ENCODE results near the gene CARS1. TPM values are rescaled to one million over a fixed set of nuclear protein-coding genes. Genes with fewer than 3 reads are reported as not detected.

The CARS1 gene
- total RNA-seq, 1 experiment from 2014 or later, result 120 TPM

GRCh38 chr11:2964782-2965181 lies 92.4 kb downstream of the CARS1 start:
- DNase-seq (ENCODE audit: low read depth, low spot score) (no peak), ATAC-seq (no peak)
- H3K36me3 ChIP-seq (ENCODE audit: control insufficient read depth, insufficient read depth, low read length), result peaks cover 42% of the 10 kb centered on the region
- no peaks in the 10 kb centered on the region for H3K9me3 ChIP-seq (ENCODE audit: control insufficient read depth, insufficient read depth, low read depth, low read length)
- no TSS peak for BruUV-seq (replicated peaks)
- no peak for TF ChIP-seq REST (IDR thresholded peaks at IDR 0.05; ENCODE audit: insufficient read depth in 1 of 2, low read depth in 2 of 2, low read length in 1 of 2)
- no peak for TF ChIP-seq POLR2AphosphoS5 (IDR thresholded peaks at IDR 0.05; ENCODE audit: low read depth, low read length)
- no peak for TF ChIP-seq CTCF (IDR thresholded peaks at IDR 0.05)
- ChIA-PET CTCF (no interaction called here), POLR2A (no interaction called here)
- no peak overlapping the region for H3K4me3 ChIP-seq (ENCODE audit: low read depth in 2 of 2, low read length in 2 of 2)
- H3K27me3 ChIP-seq (ENCODE audit: control insufficient read depth, insufficient read depth, low read length), result no peaks in the 10 kb centered on the region
- in situ Hi-C loops (cut with HindIII; ENCODE audit: low pct_unique_long_range_greater_than_20kb, low sequenced_read_pairs) (no loop called here), intact Hi-C loops (cut with micrococcal nuclease; ENCODE audit: unreplicated experiment) (no loop called here)
- no peaks in the 10 kb centered on the region for H3K4me1 ChIP-seq (ENCODE audit: control insufficient read depth, insufficient read depth, low read length)
- no peak overlapping the region for H3K27ac ChIP-seq (ENCODE audit: low read length)

- Histone ChIP-seq H3K9me3 (ENCODE audit: control insufficient read depth, insufficient read depth, low read depth, low read length) (no peaks in the 10 kb centered on the region), H3K27me3 (ENCODE audit: control insufficient read depth, insufficient read depth, low read length) (no peaks in the 10 kb centered on the region), H3K36me3 (ENCODE audit: control insufficient read depth, insufficient read depth, low read length) (peaks cover 41% of the 10 kb centered on the region), H3K27ac (ENCODE audit: low read length) (no peak overlapping the region), H3K4me1 (ENCODE audit: control insufficient read depth, insufficient read depth, low read length) (no peaks in the 10 kb centered on the region), H3K4me3 (ENCODE audit: low read depth in 2 of 2, low read length in 2 of 2) (no peak overlapping the region)
- intact Hi-C loops (cut with micrococcal nuclease; ENCODE audit: unreplicated experiment) (no loop called here), in situ Hi-C loops (cut with HindIII; ENCODE audit: low pct_unique_long_range_greater_than_20kb, low sequenced_read_pairs) (no loop called here)
- ChIA-PET POLR2A (no interaction called here), CTCF (no interaction called here)
- DNase-seq (ENCODE audit: low read depth, low spot score), result no peak
- no peak for ATAC-seq
- TF ChIP-seq POLR2AphosphoS5 (IDR thresholded peaks at IDR 0.05; ENCODE audit: low read depth, low read length) (no peak; the same call in 1 of the 2 replicates), SIN3A (IDR thresholded peaks at IDR 0.05; ENCODE audit: borderline replicate concordance, insufficient read depth, low read depth, low read length) (no peak), CTCF (IDR thresholded peaks at IDR 0.05) (no peak), TCF7L2 (IDR thresholded peaks at IDR 0.05; ENCODE audit: low read depth, low read length) (no peak), REST (IDR thresholded peaks at IDR 0.05; ENCODE audit: insufficient read depth in 1 of 2, low read depth in 2 of 2, low read length in 1 of 2) (no peak)
- no TSS peak for BruUV-seq (replicated peaks)
Observed at GRCh38 chr11:2963761-2964160, 93.5 kb downstream of the CARS1 start.
